Neuronal stem cell (in vitro differentiated cells): ENCODE measurements around the gene FOXP4.

Experiments
- DNase-seq: peaks from one replicate; pipeline ENCODE4 v3.0.0-alpha.2; 2013; ENCODE audit warnings: low spot score
- H2AFZ ChIP-seq: one replicate; pipeline ENCODE4 v1.6.1; 2013; ENCODE audit warnings: mild to moderate bottlenecking, low read length, inconsistent platforms
- H2AK5ac ChIP-seq: 2 replicates; pipeline ENCODE4 v1.6.1; 2013; ENCODE audit warnings: low read depth, mild to moderate bottlenecking, inconsistent platforms, low read length, moderate library complexity, mixed read lengths
- H2BK120ac ChIP-seq: 2 replicates; pipeline ENCODE4 v1.6.1; 2013; ENCODE audit warnings: low read depth, mild to moderate bottlenecking, inconsistent platforms, low read length, moderate library complexity, mixed read lengths
- H2BK12ac ChIP-seq: one replicate; pipeline ENCODE4 v1.6.1; 2013; ENCODE audit warnings: low read length, inconsistent platforms
- H2BK15ac ChIP-seq: 2 replicates; pipeline ENCODE4 v1.6.1; 2013; ENCODE audit warnings: mild to moderate bottlenecking, low read length, inconsistent platforms, mixed read lengths
- H2BK5ac ChIP-seq: one replicate; pipeline ENCODE4 v1.6.1; 2013; ENCODE audit warnings: inconsistent platforms, mild to moderate bottlenecking, low read length, moderate library complexity
- H3K14ac ChIP-seq: one replicate; pipeline ENCODE4 v1.6.1; 2013; ENCODE audit warnings: low read length, inconsistent platforms
- H3K18ac ChIP-seq: 2 replicates; pipeline ENCODE4 v1.6.1; 2013; ENCODE audit warnings: low read length, inconsistent platforms
- H3K23ac ChIP-seq: 2 replicates; pipeline ENCODE4 v1.6.1; 2013; ENCODE audit warnings: low read depth, mild to moderate bottlenecking, mixed read lengths, low read length, inconsistent platforms; ENCODE audit not compliant: poor library complexity
- H3K27ac ChIP-seq: replicated peaks from 3 replicates; pipeline ENCODE4 v1.5.1; 2013; ENCODE audit warnings: low read length, inconsistent platforms
- H3K27me3 ChIP-seq, 3 experiments: 2 replicates each; pipeline ENCODE4 v1.6.1; 2013; ENCODE audit warnings: low read length in 3 of 3, mild to moderate bottlenecking in 2 of 3, inconsistent platforms in 1 of 3, low read depth in 1 of 3, mixed read lengths in 1 of 3, moderate library complexity in 1 of 3; ENCODE audit not compliant: control insufficient read depth in 3 of 3, insufficient read depth in 3 of 3
- H3K36me3 ChIP-seq, 2 donors: replicated peaks in 1 of 2; 2 replicates each; pipeline ENCODE4 v1.6.1; 2013; ENCODE audit warnings: low read length in 2 of 2; ENCODE audit not compliant: control insufficient read depth in 2 of 2, insufficient read depth in 2 of 2
- H3K4ac ChIP-seq: 2 replicates; pipeline ENCODE4 v1.6.1; 2013; ENCODE audit warnings: inconsistent platforms, mild to moderate bottlenecking, low read length, moderate library complexity
- H3K4me1 ChIP-seq, 2 donors: 1 replicate in 1 of 2; 2 replicates in 1 of 2; pipeline ENCODE4 v1.6.1; 2013; ENCODE audit warnings: low read length in 2 of 2, low read depth in 1 of 2; ENCODE audit not compliant: control insufficient read depth in 2 of 2, insufficient read depth in 1 of 2
- H3K4me2 ChIP-seq: one replicate; pipeline ENCODE4 v1.6.1; 2013; ENCODE audit warnings: mild to moderate bottlenecking, low read length, inconsistent platforms; ENCODE audit not compliant: insufficient read depth, poor library complexity, severe bottlenecking
- H3K4me3 ChIP-seq, 2 donors: 2 replicates each; pipeline ENCODE4 v1.5.1; 2013; ENCODE audit warnings: low read length in 2 of 2, mild to moderate bottlenecking in 2 of 2, inconsistent platforms in 1 of 2, moderate library complexity in 1 of 2
- H3K79me1 ChIP-seq: one replicate; pipeline ENCODE4 v1.6.1; 2013; ENCODE audit warnings: low read depth, mild to moderate bottlenecking, inconsistent platforms, low read length, moderate library complexity
- H3K9ac ChIP-seq: one replicate; pipeline ENCODE4 v1.6.1; 2013; ENCODE audit warnings: mild to moderate bottlenecking, low read depth, low read length, inconsistent platforms; ENCODE audit not compliant: poor library complexity
- H3K9me3 ChIP-seq, 2 donors: replicated peaks in 1 of 2; 2 replicates each; pipeline versions ENCODE3 to v1.6.1; 2013; ENCODE audit warnings: low read length in 2 of 2, mild to moderate bottlenecking in 2 of 2, inconsistent platforms in 1 of 2, low read depth in 1 of 2, mixed read lengths in 1 of 2, moderate library complexity in 1 of 2; ENCODE audit not compliant: control insufficient read depth in 2 of 2, insufficient read depth in 1 of 2
- H4K8ac ChIP-seq: one replicate; pipeline ENCODE4 v1.6.1; 2013; ENCODE audit warnings: low read depth, mild to moderate bottlenecking, inconsistent platforms, low read length, moderate library complexity
- H4K91ac ChIP-seq: one replicate; pipeline ENCODE4 v1.6.1; 2013; ENCODE audit warnings: low read length, low read depth, mild to moderate bottlenecking, inconsistent platforms; ENCODE audit not compliant: poor library complexity
- WGBS, 2 donors: extraction: QIAGEN DNeasy Blood & Tissue Kit; methylation state at CpG; one replicate each; pipeline ENCODE4 v1.1.7; 2013; ENCODE audit warnings: missing lambda C conversion rate in 2 of 2, mixed read lengths in 1 of 2; ENCODE audit not compliant: insufficient read length in 2 of 2, insufficient replicate concordance in 1 of 2; ENCODE audit errors: extremely low coverage in 2 of 2; 5-methylcytosine and 5-hydroxymethylcytosine counted together

Gene FOXP4

GRCh38 chr6:41584205-41584604, 38.0 kb downstream of the FOXP4 start:
- DNase-seq: no peak
- peak overlapping the region; percentile 33 for H2BK5ac ChIP-seq
- peaks cover 10% of the 10 kb centered on the region for H3K79me1 ChIP-seq
- H3K36me3 ChIP-seq: peaks cover 31 to 99% of the 10 kb centered on the region in 2 donors
- H3K18ac ChIP-seq: peak overlapping the region; percentile 38
- H2AFZ ChIP-seq: no peak overlapping the region
- peak overlapping the region; percentile 86 for H2BK15ac ChIP-seq
- peak overlapping the region; percentile 26 for H3K14ac ChIP-seq
- peak overlapping the region; percentile 56 for H4K91ac ChIP-seq
- H2BK12ac ChIP-seq: no peak overlapping the region
- H3K4me1 ChIP-seq: peaks cover 25 to 48% of the 10 kb centered on the region in 2 donors
- no CpG with 5 or more reads among the region's 6 CpGs for WGBS, 2 donors
- H2BK120ac ChIP-seq: no peak overlapping the region
- peak overlapping the region; percentile 65 for H3K9ac ChIP-seq
- no peak overlapping the region for H4K8ac ChIP-seq
- no peaks in the 10 kb centered on the region for H3K27me3 ChIP-seq
- no peak overlapping the region for H3K27ac ChIP-seq
- no peak overlapping the region for H3K4me2 ChIP-seq
- no peak overlapping the region for H3K4ac ChIP-seq
- no peak overlapping the region for H3K23ac ChIP-seq
- H2AK5ac ChIP-seq: peak overlapping the region; percentile 88
- H3K4me3 ChIP-seq: no peak overlapping the region
- no peaks in the 10 kb centered on the region for H3K9me3 ChIP-seq

DNA sequence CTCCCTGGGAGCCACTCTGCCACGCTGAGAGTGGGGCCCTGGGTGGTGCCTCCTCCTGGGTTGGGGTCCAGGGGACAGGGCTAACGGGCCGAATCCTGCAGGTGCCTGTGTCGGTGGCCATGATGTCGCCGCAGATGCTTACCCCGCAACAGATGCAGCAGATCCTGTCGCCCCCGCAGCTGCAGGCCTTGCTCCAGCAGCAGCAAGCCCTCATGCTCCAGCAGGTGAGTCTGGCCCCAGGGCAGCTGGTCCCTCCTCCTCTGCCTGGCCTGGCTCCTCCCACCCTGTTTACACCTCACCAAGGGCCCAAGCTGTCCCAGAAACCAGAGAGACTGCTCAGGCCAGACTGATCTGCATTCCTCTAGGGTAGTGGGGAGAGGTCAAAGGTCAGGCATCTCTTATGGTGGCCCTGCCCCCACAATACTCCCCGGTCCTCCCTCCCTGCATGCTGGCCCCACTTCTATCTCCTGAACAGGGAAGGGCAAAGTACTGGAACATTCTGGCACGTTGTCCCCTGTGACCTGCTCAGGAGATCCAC, 38.6 kb downstream of the FOXP4 start:
- Histone ChIP-seq H3K4ac (no peak overlapping the region), H2AK5ac (peak overlapping the region; percentile 88), H2BK15ac (peak overlapping the region; percentile 75), H2BK12ac (no peak overlapping the region), H2AFZ (no peak overlapping the region), H3K18ac (peak overlapping the region; percentile 88), H3K36me3 (peaks cover 35 to 99% of the 10 kb centered on the region in 2 donors), H3K23ac (no peak overlapping the region), H3K4me3 (no peak overlapping the region), H3K27me3 (no peaks in the 10 kb centered on the region), H3K14ac (no peak overlapping the region), H2BK5ac (peak overlapping the region; percentile 33), H3K9ac (peak overlapping the region; percentile 30), H3K79me1 (peaks cover 10% of the 10 kb centered on the region), H3K4me1 (peaks cover 23 to 44% of the 10 kb centered on the region in 2 donors), H4K8ac (no peak overlapping the region), H3K27ac (peak overlapping the region; percentile 8), H2BK120ac (no peak overlapping the region), H4K91ac (no peak overlapping the region), H3K4me2 (no peak overlapping the region), H3K9me3 (no peaks in the 10 kb centered on the region)
- WGBS, 2 donors: no CpG with 5 or more reads among the region's 11 CpGs
- DNase-seq: no peak

DNA sequence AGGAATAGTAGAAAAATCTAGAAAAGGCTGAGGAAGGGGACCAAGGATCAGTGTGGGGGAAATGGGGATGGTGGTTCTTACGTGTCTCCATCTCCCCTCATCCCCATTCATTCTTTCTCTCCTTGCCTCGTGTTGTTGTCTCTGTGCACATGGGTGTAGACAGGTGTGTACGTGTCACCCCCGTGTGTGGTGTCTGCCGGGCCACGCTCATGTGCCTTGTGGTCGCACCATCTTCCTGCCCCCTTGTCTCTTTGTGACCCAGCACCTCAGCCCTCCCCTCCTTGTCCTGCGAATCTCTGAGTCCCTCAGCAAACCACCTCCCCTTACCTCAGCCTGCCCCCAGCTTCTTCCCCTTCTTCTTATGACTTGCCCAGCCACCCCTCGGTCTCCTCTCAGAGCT, 39.4 kb downstream of the FOXP4 start:
- no peak overlapping the region for H2BK5ac ChIP-seq
- H2AFZ ChIP-seq: no peak overlapping the region
- H3K9me3 ChIP-seq: no peaks in the 10 kb centered on the region
- no CpG with 5 or more reads among the region's 9 CpGs for WGBS, 2 donors
- no peak overlapping the region for H3K4ac ChIP-seq
- DNase-seq: no peak
- no peak overlapping the region for H3K4me2 ChIP-seq
- peak overlapping the region; percentile 73 for H2BK15ac ChIP-seq
- peak overlapping the region; percentile 52 for H3K9ac ChIP-seq
- H3K79me1 ChIP-seq: peaks cover 10% of the 10 kb centered on the region
- peak overlapping the region; percentile 65 for H3K23ac ChIP-seq
- peak overlapping the region; percentile 63 for H2BK12ac ChIP-seq
- no peak overlapping the region for H3K27ac ChIP-seq
- peak overlapping the region; percentile 88 for H2AK5ac ChIP-seq
- H4K91ac ChIP-seq: no peak overlapping the region
- H3K27me3 ChIP-seq: no peaks in the 10 kb centered on the region
- H2BK120ac ChIP-seq: peak overlapping the region; percentile 49
- H3K36me3 ChIP-seq: peaks cover 40 to 99% of the 10 kb centered on the region in 2 donors
- H3K4me1 ChIP-seq: peaks cover 23 to 44% of the 10 kb centered on the region in 2 donors
- H3K4me3 ChIP-seq: no peak overlapping the region
- no peak overlapping the region for H4K8ac ChIP-seq
- peak overlapping the region; percentile 75 for H3K14ac ChIP-seq
- peak overlapping the region; percentile 65 for H3K18ac ChIP-seq

- Histone ChIP-seq H3K14ac (peak overlapping the region; percentile 78), H3K4me2 (no peak overlapping the region), H3K9ac (peak overlapping the region; percentile 63), H4K8ac (no peak overlapping the region), H3K9me3 (no peaks in the 10 kb centered on the region), H3K27me3 (no peaks in the 10 kb centered on the region), H3K4ac (no peak overlapping the region), H2BK12ac (peak overlapping the region; percentile 95), H3K36me3 (peaks cover 44 to 99% of the 10 kb centered on the region in 2 donors), H2AFZ (no peak overlapping the region), H4K91ac (no peak overlapping the region), H3K27ac (no peak overlapping the region), H3K4me3 (peak overlapping the region in 1 of 2 donors; percentile 26), H2BK15ac (peak overlapping the region; percentile 90), H2BK120ac (no peak overlapping the region), H3K18ac (peak overlapping the region; percentile 87), H2BK5ac (peak overlapping the region; percentile 7), H3K4me1 (peaks cover 19 to 41% of the 10 kb centered on the region in 2 donors), H2AK5ac (no peak overlapping the region), H3K23ac (no peak overlapping the region), H3K79me1 (peaks cover 6% of the 10 kb centered on the region)
- no CpG with 5 or more reads among the region's 28 CpGs for WGBS, 2 donors
- no peak for DNase-seq
Measured at GRCh38 chr6:41586252-41587007, 40.2 kb downstream of the FOXP4 start.
